ENCODE data around the gene TTC39A.

The TTC39A gene

DNA sequence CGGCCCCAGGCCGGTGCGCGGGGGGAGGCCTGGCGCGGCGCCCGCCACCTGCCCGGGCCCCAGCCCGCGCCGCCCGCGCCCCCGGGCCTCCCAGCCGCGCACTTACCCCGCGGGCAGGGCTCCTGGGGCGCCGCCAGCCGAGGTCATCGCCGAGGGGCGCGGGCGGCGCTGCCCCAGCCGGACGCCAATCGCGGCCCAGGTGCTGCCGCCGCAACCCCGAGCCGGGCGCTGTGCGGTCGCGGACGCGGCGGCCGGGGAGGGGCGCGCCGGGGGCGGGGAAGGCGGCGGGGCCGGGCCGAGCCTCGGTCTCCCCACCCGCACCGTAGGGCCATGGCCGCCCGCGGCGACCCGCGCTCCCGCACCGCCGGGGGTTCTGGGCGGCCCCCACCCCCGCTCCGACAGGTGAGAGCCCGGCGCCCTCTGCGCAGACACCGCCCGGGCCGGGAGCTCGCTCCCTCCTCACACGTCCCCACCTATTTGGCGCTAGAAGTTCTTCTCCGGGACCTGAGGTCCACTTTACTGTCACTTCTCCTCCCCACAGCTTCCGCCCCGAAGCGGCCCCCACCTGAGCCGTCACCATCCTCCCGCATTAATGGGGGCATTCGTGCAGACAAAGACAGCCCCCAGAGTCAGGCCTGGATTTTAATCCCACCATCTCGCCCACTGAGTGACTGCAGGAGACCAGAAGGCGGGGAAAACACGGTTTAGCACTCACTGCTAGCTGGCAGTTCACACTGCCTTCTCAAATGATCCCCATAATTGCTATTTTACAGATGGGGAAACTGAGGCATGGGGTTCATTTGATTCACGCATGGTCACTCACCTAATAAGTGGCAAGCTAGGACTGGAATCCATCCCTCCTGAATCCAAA, at the start of gene TTC39A:
TSS of gene TTC39A (minus strand) at position 232 of the 871 bp plus-strand sequence. CDS start at position 147, 85 bp downstream.
- H3K4me3 ChIP-seq (ENCODE audit: low read length) = peak within 1 kb of the TSS; percentile 48

GRCh38 chr1:51378871-51379270, 48.5 kb upstream of the TTC39A start:
- TF ChIP-seq, protein P1, sequence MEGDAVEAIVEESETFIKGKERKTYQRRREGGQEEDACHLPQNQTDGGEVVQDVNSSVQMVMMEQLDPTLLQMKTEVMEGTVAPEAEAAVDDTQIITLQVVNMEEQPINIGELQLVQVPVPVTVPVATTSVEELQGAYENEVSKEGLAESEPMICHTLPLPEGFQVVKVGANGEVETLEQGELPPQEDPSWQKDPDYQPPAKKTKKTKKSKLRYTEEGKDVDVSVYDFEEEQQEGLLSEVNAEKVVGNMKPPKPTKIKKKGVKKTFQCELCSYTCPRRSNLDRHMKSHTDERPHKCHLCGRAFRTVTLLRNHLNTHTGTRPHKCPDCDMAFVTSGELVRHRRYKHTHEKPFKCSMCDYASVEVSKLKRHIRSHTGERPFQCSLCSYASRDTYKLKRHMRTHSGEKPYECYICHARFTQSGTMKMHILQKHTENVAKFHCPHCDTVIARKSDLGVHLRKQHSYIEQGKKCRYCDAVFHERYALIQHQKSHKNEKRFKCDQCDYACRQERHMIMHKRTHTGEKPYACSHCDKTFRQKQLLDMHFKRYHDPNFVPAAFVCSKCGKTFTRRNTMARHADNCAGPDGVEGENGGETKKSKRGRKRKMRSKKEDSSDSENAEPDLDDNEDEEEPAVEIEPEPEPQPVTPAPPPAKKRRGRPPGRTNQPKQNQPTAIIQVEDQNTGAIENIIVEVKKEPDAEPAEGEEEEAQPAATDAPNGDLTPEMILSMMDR (conservative IDR thresholded peaks at IDR 0.05; ENCODE audit: low read length) = no peak
- DNase-seq (ENCODE audit: low read depth) = no peak
- H3K4me3 ChIP-seq (ENCODE audit: low read length) = no peak overlapping the region

More for the DNA sequence above, at the start of gene TTC39A:
- no peak for DNase-seq (ENCODE audit: low read depth)
- TF ChIP-seq, protein P1 (conservative IDR thresholded peaks at IDR 0.05; ENCODE audit: low read length) = no peak

GRCh38 chr1:51373898-51374297, 43.5 kb upstream of the TTC39A start:
- no peak overlapping the region for H3K4me3 ChIP-seq (ENCODE audit: low read length)
- TF ChIP-seq, protein P1 (conservative IDR thresholded peaks at IDR 0.05; ENCODE audit: low read length) = no peak
- no peak for DNase-seq (ENCODE audit: low read depth)

GRCh38 chr1:51372561-51372960, 42.2 kb upstream of the TTC39A start:
- TF ChIP-seq, protein P1 (conservative IDR thresholded peaks at IDR 0.05; ENCODE audit: low read length) = no peak
- no peak for DNase-seq (ENCODE audit: low read depth)
- H3K4me3 ChIP-seq (ENCODE audit: low read length) = no peak overlapping the region

DNA sequence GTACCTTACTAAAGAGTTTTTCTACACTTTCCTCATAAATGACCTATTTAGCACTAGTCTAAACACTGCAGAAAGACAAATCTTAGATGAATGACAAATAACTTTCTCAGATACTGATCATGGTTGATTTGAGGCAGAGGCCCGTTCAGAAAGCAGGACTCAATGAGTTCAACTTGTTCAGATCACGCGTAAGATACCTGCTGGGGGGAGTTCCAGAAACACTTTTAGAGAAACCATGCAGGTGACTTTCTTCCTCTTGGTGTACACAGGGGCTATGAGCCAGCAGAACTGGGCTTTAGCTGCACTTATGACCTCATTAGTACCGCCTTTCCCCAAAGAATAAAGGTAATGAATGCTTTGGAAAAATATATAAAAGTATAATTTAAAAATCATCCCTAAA, 38.8 kb upstream of the TTC39A start:
- no peak for DNase-seq (ENCODE audit: low read depth)
- TF ChIP-seq, protein P1 (conservative IDR thresholded peaks at IDR 0.05; ENCODE audit: low read length) = no peak

GRCh38 chr1:51365774-51366173, 35.4 kb upstream of the TTC39A start:
- TF ChIP-seq, protein P1 (conservative IDR thresholded peaks at IDR 0.05; ENCODE audit: low read length) = no peak
- H3K4me3 ChIP-seq (ENCODE audit: low read length) = no peak overlapping the region
- no peak for DNase-seq (ENCODE audit: low read depth)

More for the DNA sequence above, 38.8 kb upstream of the TTC39A start:
- no peak overlapping the region for H3K4me3 ChIP-seq (ENCODE audit: low read length)

- TF ChIP-seq, protein P1 (conservative IDR thresholded peaks at IDR 0.05; ENCODE audit: low read length) = no peak
- no peak for DNase-seq (ENCODE audit: low read depth)
- H3K4me3 ChIP-seq (ENCODE audit: low read length) = no peak overlapping the region
Observed at GRCh38 chr1:51359879-51360278, 29.5 kb upstream of the TTC39A start.
